Muscle of leg (tissue), 11 donors: Measurements from ENCODE around the gene HIP1R. TPM values are rescaled to one million over a fixed set of nuclear protein-coding genes. Genes with fewer than 3 reads are reported as not detected.
"Not testable (repeated sequence)": the region's sequence is repeated elsewhere in the genome, so short reads cannot be mapped to it uniquely, and the experiment has no call there.

Experiments
- DNase-seq: peaks from one replicate; pipeline ENCODE4 v3.0.0; 2013
- H3K27ac ChIP-seq: one replicate; pipeline ENCODE4 v1.5.1; 2013; ENCODE audit warnings: mild to moderate bottlenecking, low read length, control low read depth
- H3K27me3 ChIP-seq: one replicate; pipeline ENCODE4 v1.6.1; 2013; ENCODE audit warnings: low read length; ENCODE audit not compliant: control insufficient read depth, insufficient read depth
- H3K36me3 ChIP-seq: one replicate; pipeline ENCODE4 v1.6.1; 2013; ENCODE audit warnings: low read length; ENCODE audit not compliant: control insufficient read depth, insufficient read depth
- H3K4me1 ChIP-seq: one replicate; pipeline ENCODE4 v1.6.1; 2013; ENCODE audit warnings: low read length; ENCODE audit not compliant: control insufficient read depth, insufficient read depth
- H3K4me3 ChIP-seq: one replicate; pipeline ENCODE4 v1.5.1; 2013; ENCODE audit warnings: low read length, control low read depth
- H3K9me3 ChIP-seq: replicated peaks from 2 replicates; pipeline ENCODE4 v1.6.1; 2013; ENCODE audit warnings: low read depth, low read length; ENCODE audit not compliant: control insufficient read depth
- WGBS: methylation state at CpG from one replicate; pipeline ENCODE4 v1.1.5; 2013; ENCODE audit warnings: missing lambda C conversion rate; ENCODE audit not compliant: insufficient coverage; 5-methylcytosine and 5-hydroxymethylcytosine counted together
- polyA plus RNA-seq, 8 donors: library from polyadenylated mRNA; unstranded; fragments of 120-200 nt; gene quantifications; one replicate each; pipeline versions ENCODE4 v1.2.1 to v1.2.3, GENCODE V29; 2013; ENCODE audit warnings: inconsistent platforms in 1 of 8, low replicate concordance in 1 of 8; ENCODE audit not compliant: insufficient read length in 8 of 8, insufficient read depth in 1 of 8
- total RNA-seq: library from RNA; stranded (reverse); fragments of 120-200 nt; gene quantifications from one replicate; pipeline ENCODE4 v1.2.4, GENCODE V29; 2013

HIP1R gene
- total and polyA plus RNA-seq, 9 donors, result 6.6 to 10.3 (median 7.8) TPM

GRCh38 chr12:122875590-122876220, 40.4 kb downstream of the HIP1R start:
- no peak for DNase-seq
- Histone ChIP-seq H3K36me3 (peaks cover 4% of the 10 kb centered on the region), H3K27me3 (no peaks in the 10 kb centered on the region), H3K4me3 (no peak overlapping the region), H3K9me3 (no peaks in the 10 kb centered on the region), H3K4me1 (peaks cover 77% of the 10 kb centered on the region), H3K27ac (no peak overlapping the region)
- no CpG with 5 or more reads among the region's 7 CpGs for WGBS

GRCh38 chr12:122876281-122876680, 41.0 kb downstream of the HIP1R start:
- no CpG with 5 or more reads among the region's 5 CpGs for WGBS
- H3K4me3 ChIP-seq, H3K9me3 ChIP-seq, H3K36me3 ChIP-seq, H3K27me3 ChIP-seq, H3K27ac ChIP-seq, DNase-seq: not testable (repeated sequence)
- peaks cover 76% of the 10 kb centered on the region for H3K4me1 ChIP-seq

GRCh38 chr12:122876731-122877130, 41.5 kb downstream of the HIP1R start:
- peaks cover 4% of the 10 kb centered on the region for H3K36me3 ChIP-seq
- no peak overlapping the region for H3K27ac ChIP-seq
- 67% methylated on average over 3 of the region's 3 CpGs for WGBS
- DNase-seq, result peak; percentile 54
- H3K4me1 ChIP-seq, result peaks cover 74% of the 10 kb centered on the region
- H3K9me3 ChIP-seq, result no peaks in the 10 kb centered on the region
- no peaks in the 10 kb centered on the region for H3K27me3 ChIP-seq
- H3K4me3 ChIP-seq, result no peak overlapping the region

GRCh38 chr12:122878780-122879612, 43.7 kb downstream of the HIP1R start:
- peaks cover 54% of the 10 kb centered on the region for H3K4me1 ChIP-seq
- peak; percentile 29 for DNase-seq
- H3K9me3 ChIP-seq, result no peaks in the 10 kb centered on the region
- H3K4me3 ChIP-seq, result no peak overlapping the region
- WGBS, result 79% methylated on average over 10 of the region's 17 CpGs
- H3K27ac ChIP-seq, result no peak overlapping the region
- H3K36me3 ChIP-seq, result peaks cover 4% of the 10 kb centered on the region
- no peaks in the 10 kb centered on the region for H3K27me3 ChIP-seq

GRCh38 chr12:122880155-122880667, 45.0 kb downstream of the HIP1R start:
- DNase-seq, result peak; percentile 46
- peak overlapping the region; percentile 40 for H3K27ac ChIP-seq
- H3K36me3 ChIP-seq, result peaks cover 4% of the 10 kb centered on the region
- no peaks in the 10 kb centered on the region for H3K9me3 ChIP-seq
- H3K27me3 ChIP-seq, result no peaks in the 10 kb centered on the region
- H3K4me1 ChIP-seq, result peaks cover 50% of the 10 kb centered on the region
- WGBS, result 53% methylated on average over 2 of the region's 10 CpGs
- no peak overlapping the region for H3K4me3 ChIP-seq

- Histone ChIP-seq H3K27me3 (no peaks in the 10 kb centered on the region), H3K9me3 (no peaks in the 10 kb centered on the region), H3K4me1 (peaks cover 46% of the 10 kb centered on the region), H3K36me3 (peaks cover 4% of the 10 kb centered on the region), H3K27ac (peak overlapping the region; percentile 40), H3K4me3 (no peak overlapping the region)
- peak; percentile 66 for DNase-seq
- no CpG with 5 or more reads among the region's 8 CpGs for WGBS
These were observed 45.4 kb downstream of the HIP1R start for GRCh38 chr12:122880668-122881067.

- no peak for DNase-seq
- no peaks in the 10 kb centered on the region for H3K27me3 ChIP-seq
- peaks cover 42% of the 10 kb centered on the region for H3K4me1 ChIP-seq
- WGBS, result 94% methylated on average over 2 of the region's 11 CpGs
- no peaks in the 10 kb centered on the region for H3K9me3 ChIP-seq
- H3K36me3 ChIP-seq, result no peaks in the 10 kb centered on the region
- H3K4me3 ChIP-seq, result no peak overlapping the region
- no peak overlapping the region for H3K27ac ChIP-seq
These were observed 47.8 kb downstream of the HIP1R start for GRCh38 chr12:122882908-122883558.

- Histone ChIP-seq H3K4me1 (peaks cover 47% of the 10 kb centered on the region), H3K9me3 (no peaks in the 10 kb centered on the region), H3K27me3 (no peaks in the 10 kb centered on the region), H3K36me3 (no peaks in the 10 kb centered on the region), H3K27ac (no peak overlapping the region), H3K4me3 (no peak overlapping the region)
- no CpG with 5 or more reads among the region's 6 CpGs for WGBS
- no peak for DNase-seq
These were observed 49.0 kb downstream of the HIP1R start for GRCh38 chr12:122884091-122884826.

GRCh38 chr12:122884860-122885259, 49.6 kb downstream of the HIP1R start:
- no peak overlapping the region for H3K4me3 ChIP-seq
- no peak for DNase-seq
- no peaks in the 10 kb centered on the region for H3K27me3 ChIP-seq
- no peaks in the 10 kb centered on the region for H3K36me3 ChIP-seq
- no peaks in the 10 kb centered on the region for H3K9me3 ChIP-seq
- H3K4me1 ChIP-seq, result peaks cover 44% of the 10 kb centered on the region
- H3K27ac ChIP-seq, result no peak overlapping the region
- no CpG with 5 or more reads among the region's 4 CpGs for WGBS
